CD14-positive monocyte (primary cell): ENCODE results near the gene ARHGEF19. TPM values are rescaled to one million over a fixed set of nuclear protein-coding genes. Genes with fewer than 3 reads are reported as not detected.
A peak's percentile ranks its signal among the peaks of the same experiment; 100 is the strongest.

Experiments
- DNase-seq, 3 donors: peaks; one replicate each; pipeline ENCODE4 v3.0.0-alpha.2; 2011 to 2022
- H2AFZ ChIP-seq: 2 replicates; pipeline ENCODE4 v1.6.0; 2012; ENCODE audit warnings: mild to moderate bottlenecking, low read depth, low read length, inconsistent platforms; ENCODE audit not compliant: insufficient read depth, poor library complexity, severe bottlenecking
- H3K27ac ChIP-seq, 2 donors: 1 replicate in 1 of 2; 2 replicates in 1 of 2; pipeline ENCODE4 v1.5.1; 2012 to 2013; ENCODE audit warnings: low read length in 2 of 2, control low read depth in 1 of 2, inconsistent platforms in 1 of 2, low read depth in 1 of 2, mild to moderate bottlenecking in 1 of 2
- H3K27me3 ChIP-seq, 2 donors: one replicate each; pipeline versions ENCODE4 v1.6.0 to v1.6.1; 2011 to 2013; ENCODE audit warnings: low read length in 2 of 2; ENCODE audit not compliant: control insufficient read depth in 2 of 2, insufficient read depth in 2 of 2
- H3K36me3 ChIP-seq, 2 donors: replicated peaks in 1 of 2; 1 replicate in 1 of 2; 2 replicates in 1 of 2; pipeline versions ENCODE4 v1.5.1 to v1.6.1; 2012 to 2013; ENCODE audit warnings: low read length in 2 of 2, control low read depth in 1 of 2, inconsistent platforms in 1 of 2, mild to moderate bottlenecking in 1 of 2; ENCODE audit not compliant: insufficient read depth in 2 of 2, control insufficient read depth in 1 of 2
- H3K4me1 ChIP-seq, 2 donors: 1 replicate in 1 of 2; 2 replicates in 1 of 2; pipeline versions ENCODE4 v1.5.1 to v1.6.1; 2012 to 2013; ENCODE audit warnings: low read length in 2 of 2, control low read depth in 1 of 2, inconsistent platforms in 1 of 2, mild to moderate bottlenecking in 1 of 2, moderate library complexity in 1 of 2; ENCODE audit not compliant: insufficient read depth in 2 of 2, control insufficient read depth in 1 of 2
- H3K4me2 ChIP-seq: replicated peaks from 2 replicates; pipeline ENCODE3; 2012; ENCODE audit warnings: low read length, moderate library complexity, mild to moderate bottlenecking; ENCODE audit not compliant: poor library complexity, severe bottlenecking; ENCODE audit errors: extremely low read depth
- H3K4me3 ChIP-seq, 3 experiments: fragments of 200-600 bp in 1 of 3; sonication (generic) in 1 of 3; replicated peaks in 1 of 3; 1 replicate in 2 of 3; 2 replicates in 1 of 3; pipeline ENCODE4 v1.5.1; 2011 to 2013; ENCODE audit warnings: low read length in 3 of 3, mild to moderate bottlenecking in 3 of 3, control low read depth in 2 of 3, low read depth in 2 of 3, inconsistent platforms in 1 of 3, moderate library complexity in 1 of 3
- H3K79me2 ChIP-seq: 2 replicates; pipeline ENCODE4 v1.6.0; 2012; ENCODE audit warnings: mild to moderate bottlenecking, control low read depth, inconsistent platforms, low read length, moderate library complexity; ENCODE audit not compliant: insufficient read depth
- H3K9ac ChIP-seq: 2 replicates; pipeline ENCODE4 v1.6.0; 2017; ENCODE audit warnings: low read length, mild to moderate bottlenecking; ENCODE audit not compliant: insufficient read depth, poor library complexity, severe bottlenecking
- H3K9me3 ChIP-seq, 2 donors: replicated peaks in 1 of 2; 1 replicate in 1 of 2; 2 replicates in 1 of 2; pipeline versions ENCODE4 v1.5.1 to v1.6.1; 2012 to 2013; ENCODE audit warnings: low read length in 2 of 2, control low read depth in 1 of 2; ENCODE audit not compliant: control insufficient read depth in 1 of 2, insufficient read depth in 1 of 2
- H4K20me1 ChIP-seq: 2 replicates; pipeline ENCODE4 v1.6.0; 2012; ENCODE audit warnings: mild to moderate bottlenecking, low read length, control low read depth, moderate library complexity; ENCODE audit not compliant: insufficient read depth
- H3K27ac Mint-ChIP-seq, 7 donors: one replicate each; pipeline ENCODE4 v1.8.0; 2020; ENCODE audit warnings: mild to moderate bottlenecking in 7 of 7, mixed read lengths in 7 of 7, moderate library complexity in 6 of 7, inconsistent platforms in 2 of 7
- H3K27me3 Mint-ChIP-seq, 3 donors: one replicate each; pipeline ENCODE4 v1.8.0; 2021 to 2022; ENCODE audit warnings: low read depth in 3 of 3, mild to moderate bottlenecking in 3 of 3, mixed read lengths in 3 of 3, moderate library complexity in 3 of 3, inconsistent platforms in 1 of 3
- H3K36me3 Mint-ChIP-seq, 2 donors: one replicate each; pipeline ENCODE4 v1.8.0; 2020; ENCODE audit warnings: mixed read lengths in 2 of 2, inconsistent platforms in 1 of 2, mild to moderate bottlenecking in 1 of 2
- H3K4me1 Mint-ChIP-seq: one replicate; pipeline ENCODE4 v1.8.0; 2020; ENCODE audit warnings: mild to moderate bottlenecking, mixed read lengths
- H3K4me3 Mint-ChIP-seq, 2 donors: one replicate each; pipeline ENCODE4 v1.8.0; 2020; ENCODE audit warnings: mild to moderate bottlenecking in 2 of 2, mixed read lengths in 2 of 2, moderate library complexity in 1 of 2
- H3K9me3 Mint-ChIP-seq, 7 donors: one replicate each; pipeline ENCODE4 v1.8.0; 2020 to 2022; ENCODE audit warnings: mixed read lengths in 7 of 7, mild to moderate bottlenecking in 6 of 7, moderate library complexity in 6 of 7, inconsistent platforms in 2 of 7
- WGBS: methylation state at CpG from one replicate; pipeline ENCODE4 v1.1.5; 2013; ENCODE audit warnings: missing lambda C conversion rate; ENCODE audit not compliant: insufficient coverage; 5-methylcytosine and 5-hydroxymethylcytosine counted together
- intact Hi-C, 2 donors: fragments of 100-400 bp; cut with micrococcal nuclease; formaldehyde crosslinking; loops; one replicate each; pipeline versions ENCODE4 v1.15.0 to v1.15.1; 2023
- polyA plus RNA-seq, 3 donors: library from polyadenylated mRNA; depleted of rRNA in 1 of 3; unstranded in 2 of 3; stranded (reverse) in 1 of 3; fragments of 300-500 nt in 2 of 3; fragments of >200 nt in 1 of 3; fragmentation: Illumina TruSeq in 2 of 3; gene quantifications; 1 replicate in 2 of 3; 2 replicates in 1 of 3; pipeline ENCODE4 v1.2.3, GENCODE V29; 2012 to 2021
- TF ChIP-seq, protein P1 (sequence below): fragments of 200-600 bp; IDR thresholded peaks from one replicate; pipeline ENCODE4 v1.8.0; 2022; ENCODE audit warnings: antibody characterized with exemption, mild to moderate bottlenecking

Gene ARHGEF19
- polyA plus RNA-seq, 3 donors = 2.2 to 7.9 (median 2.3) TPM

DNA sequence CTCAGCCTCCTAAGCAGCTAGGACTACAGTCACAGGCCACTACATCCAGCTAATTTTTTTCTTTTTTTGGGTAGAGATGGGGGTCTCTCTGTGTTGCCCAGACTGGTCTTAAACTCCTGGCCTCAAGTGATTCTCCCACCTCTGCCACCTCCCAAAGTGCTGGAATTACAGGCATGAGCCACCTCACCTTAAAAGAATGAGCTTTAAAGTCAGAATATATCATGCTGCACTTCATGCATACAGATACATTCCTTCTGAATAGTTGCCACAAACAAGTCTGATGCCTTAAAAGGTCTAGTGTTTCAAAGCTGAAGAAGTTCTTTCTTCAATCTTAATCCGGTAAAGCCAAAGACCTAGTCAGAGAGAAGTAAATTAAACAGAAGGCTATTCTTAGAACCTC is 48.4 kb upstream of the ARHGEF19 start:
- TF ChIP-seq, protein P1, sequence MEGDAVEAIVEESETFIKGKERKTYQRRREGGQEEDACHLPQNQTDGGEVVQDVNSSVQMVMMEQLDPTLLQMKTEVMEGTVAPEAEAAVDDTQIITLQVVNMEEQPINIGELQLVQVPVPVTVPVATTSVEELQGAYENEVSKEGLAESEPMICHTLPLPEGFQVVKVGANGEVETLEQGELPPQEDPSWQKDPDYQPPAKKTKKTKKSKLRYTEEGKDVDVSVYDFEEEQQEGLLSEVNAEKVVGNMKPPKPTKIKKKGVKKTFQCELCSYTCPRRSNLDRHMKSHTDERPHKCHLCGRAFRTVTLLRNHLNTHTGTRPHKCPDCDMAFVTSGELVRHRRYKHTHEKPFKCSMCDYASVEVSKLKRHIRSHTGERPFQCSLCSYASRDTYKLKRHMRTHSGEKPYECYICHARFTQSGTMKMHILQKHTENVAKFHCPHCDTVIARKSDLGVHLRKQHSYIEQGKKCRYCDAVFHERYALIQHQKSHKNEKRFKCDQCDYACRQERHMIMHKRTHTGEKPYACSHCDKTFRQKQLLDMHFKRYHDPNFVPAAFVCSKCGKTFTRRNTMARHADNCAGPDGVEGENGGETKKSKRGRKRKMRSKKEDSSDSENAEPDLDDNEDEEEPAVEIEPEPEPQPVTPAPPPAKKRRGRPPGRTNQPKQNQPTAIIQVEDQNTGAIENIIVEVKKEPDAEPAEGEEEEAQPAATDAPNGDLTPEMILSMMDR = no peak
- Histone ChIP-seq H3K27ac (no peak overlapping the region), H3K4me2 (no peak overlapping the region), H3K36me3 (peaks cover 11 to 42% of the 10 kb centered on the region in 2 donors), H3K4me1 (no peaks in the 10 kb centered on the region), H3K4me3 (no peak overlapping the region), H3K9ac (no peak overlapping the region), H2AFZ (no peak overlapping the region), H4K20me1 (peaks cover 83% of the 10 kb centered on the region), H3K79me2 (peaks cover 8% of the 10 kb centered on the region), H3K9me3 (no peaks in the 10 kb centered on the region), H3K27me3 (no peaks in the 10 kb centered on the region)
- peaks cover 16 to 27% of the 10 kb centered on the region in 2 donors for H3K36me3 Mint-ChIP-seq
- H3K27ac Mint-ChIP-seq = peak overlapping the region in 3 of 7 donors; percentile 33 to 66 (median 45)
- intact Hi-C loops = no loop called here
- no peak overlapping the region for H3K4me3 Mint-ChIP-seq
- H3K9me3 Mint-ChIP-seq = no peaks in the 10 kb centered on the region
- no peaks in the 10 kb centered on the region for H3K27me3 Mint-ChIP-seq
- H3K4me1 Mint-ChIP-seq = no peaks in the 10 kb centered on the region
- no peak for DNase-seq
- no CpG with 5 or more reads among the region's 1 CpG for WGBS

DNA sequence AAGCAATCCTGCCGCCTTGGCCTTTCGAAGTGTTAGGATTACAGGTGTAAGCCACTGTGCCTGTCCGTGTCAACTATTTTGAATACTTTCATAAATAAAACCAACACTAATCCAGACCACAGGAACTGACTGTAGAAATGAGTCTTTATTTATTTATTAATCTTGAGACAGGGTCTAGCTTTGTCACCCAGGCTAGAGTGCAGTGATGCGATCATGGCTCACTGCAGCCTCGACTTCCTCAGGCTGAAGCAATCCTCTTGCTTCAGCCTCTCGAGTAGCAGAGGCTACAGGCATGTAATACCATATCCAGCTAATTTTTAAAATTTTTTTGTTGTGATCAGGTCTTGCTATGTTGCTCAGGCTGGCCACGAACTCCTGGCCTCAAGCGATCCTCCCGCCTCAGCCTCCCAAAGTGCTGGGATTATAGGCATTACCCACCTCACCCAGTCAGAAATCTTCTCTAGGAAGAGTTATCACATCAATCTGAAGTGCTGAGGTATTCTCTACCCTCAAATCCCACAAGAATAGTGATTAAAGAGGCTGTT is 46.2 kb upstream of the ARHGEF19 start:
- WGBS = 100% methylated on average over 1 of the region's 9 CpGs
- Histone ChIP-seq H3K4me2 (no peak overlapping the region), H3K9me3 (no peaks in the 10 kb centered on the region), H3K27ac (no peak overlapping the region), H2AFZ (no peak overlapping the region), H3K4me1 (no peaks in the 10 kb centered on the region), H4K20me1 (peaks cover 63% of the 10 kb centered on the region), H3K4me3 (no peak overlapping the region), H3K79me2 (peaks cover 5% of the 10 kb centered on the region), H3K9ac (no peak overlapping the region), H3K27me3 (no peaks in the 10 kb centered on the region), H3K36me3 (peaks cover 32 to 56% of the 10 kb centered on the region in 2 donors)
- TF ChIP-seq, protein P1 = no peak
- Mint-ChIP-seq H3K27ac (peak overlapping the region in 3 of 7 donors; percentile 45 to 51 (median 50)), H3K4me1 (no peaks in the 10 kb centered on the region), H3K36me3 (peaks cover 34 to 41% of the 10 kb centered on the region in 2 donors), H3K9me3 (no peaks in the 10 kb centered on the region), H3K27me3 (no peaks in the 10 kb centered on the region), H3K4me3 (no peak overlapping the region)
- intact Hi-C loops = no loop called here
- no peak for DNase-seq
